MM.1S (cell line): ENCODE measurements around the gene KCNT1.

Experiments used
- DNase-seq: peaks from one replicate; pipeline ENCODE4 v3.0.0-alpha.2; 2015
- H2AFZ ChIP-seq: fragments of 300-600 bp; sonication (generic); 2 replicates; pipeline ENCODE4 v1.6.0; 2016; ENCODE audit warnings: antibody characterized with exemption, low read length
- H3F3A ChIP-seq: fragments of 300-600 bp; sonication (generic); 2 replicates; pipeline ENCODE4 v1.6.1; 2016; ENCODE audit warnings: mild to moderate bottlenecking, antibody characterized with exemption, low read length, moderate library complexity, mixed read lengths; ENCODE audit not compliant: insufficient read depth
- H3K27ac ChIP-seq: fragments of 300-600 bp; sonication (generic); 2 replicates; pipeline ENCODE4 v1.5.1; 2016; ENCODE audit warnings: mild to moderate bottlenecking, low read length
- H3K27me3 ChIP-seq: fragments of 300-600 bp; sonication (generic); replicated peaks from 2 replicates; pipeline ENCODE4 v1.6.0; 2016; ENCODE audit warnings: low read length; ENCODE audit not compliant: insufficient read depth
- H3K36me3 ChIP-seq: fragments of 300-600 bp; sonication (generic); replicated peaks from 2 replicates; pipeline ENCODE4 v1.6.1; 2016; ENCODE audit warnings: mild to moderate bottlenecking, low read length, mixed read lengths; ENCODE audit not compliant: insufficient read depth
- H3K4me1 ChIP-seq: fragments of 300-600 bp; sonication (generic); 2 replicates; pipeline ENCODE4 v1.6.1; 2016; ENCODE audit warnings: low read length, mixed read lengths
- H3K4me2 ChIP-seq: fragments of 300-600 bp; sonication (generic); 2 replicates; pipeline ENCODE4 v1.6.0; 2016; ENCODE audit warnings: low read depth, low read length
- H3K4me3 ChIP-seq: fragments of 300-600 bp; sonication (generic); 2 replicates; pipeline ENCODE4 v1.5.1; 2016; ENCODE audit warnings: low read length, mixed read lengths
- H3K79me2 ChIP-seq: fragments of 300-600 bp; sonication (generic); 2 replicates; pipeline ENCODE4 v1.6.1; 2016; ENCODE audit warnings: mixed run types, low read length, mixed read lengths
- H3K9ac ChIP-seq: fragments of 300-600 bp; sonication (generic); 2 replicates; pipeline ENCODE4 v1.6.1; 2016; ENCODE audit warnings: low read length, mixed read lengths
- H3K9me2 ChIP-seq: fragments of 300-600 bp; sonication (generic); replicated peaks from 2 replicates; pipeline ENCODE4 v1.6.1; 2016; ENCODE audit warnings: mild to moderate bottlenecking, low read length, mixed read lengths; ENCODE audit not compliant: insufficient read depth
- H3K9me3 ChIP-seq: fragments of 300-600 bp; sonication (generic); replicated peaks from 2 replicates; pipeline ENCODE4 v1.6.1; 2016; ENCODE audit warnings: mild to moderate bottlenecking, low read length, mixed read lengths; ENCODE audit not compliant: insufficient read depth
- H4K20me1 ChIP-seq: fragments of 300-600 bp; sonication (generic); 2 replicates; pipeline ENCODE4 v1.6.1; 2016; ENCODE audit warnings: mild to moderate bottlenecking, low read length, moderate library complexity, mixed read lengths; ENCODE audit not compliant: insufficient read depth
- EZH2 ChIP-seq: fragments of 300-600 bp; sonication (generic); optimal IDR thresholded peaks from 2 replicates; pipeline ENCODE3; 2017; ENCODE audit warnings: low read depth, mild to moderate bottlenecking, antibody characterized with exemption, low read length, mixed read lengths
- EZH2phosphoT487 ChIP-seq: fragments of 300-600 bp; sonication (generic); IDR thresholded peaks from 2 replicates; pipeline ENCODE4 v1.6.1; 2018; ENCODE audit warnings: antibody characterized with exemption, low read length
- TF ChIP-seq, protein P1 (sequence below): fragments of 300-600 bp; sonication (generic); IDR thresholded peaks from 2 replicates; pipeline ENCODE4 v1.5.1; 2016; ENCODE audit warnings: antibody characterized with exemption, low read length, mixed read lengths

The KCNT1 gene

GRCh38 chr9:135789838-135790291, 87.9 kb downstream of the KCNT1 start:
- H3K9me3 ChIP-seq, result no peaks in the 10 kb centered on the region
- no peaks in the 10 kb centered on the region for H4K20me1 ChIP-seq
- no peaks in the 10 kb centered on the region for H3K9me2 ChIP-seq
- no peak overlapping the region for H3K9ac ChIP-seq
- no peak overlapping the region for H3K4me2 ChIP-seq
- no peaks in the 10 kb centered on the region for H3K36me3 ChIP-seq
- H3K79me2 ChIP-seq, result no peaks in the 10 kb centered on the region
- no peaks in the 10 kb centered on the region for H3K4me1 ChIP-seq
- peaks cover 97% of the 10 kb centered on the region for H3K27me3 ChIP-seq
- DNase-seq, result no peak
- TF ChIP-seq EZH2, result no peak
- TF ChIP-seq EZH2phosphoT487, result no peak
- TF ChIP-seq, protein P1, sequence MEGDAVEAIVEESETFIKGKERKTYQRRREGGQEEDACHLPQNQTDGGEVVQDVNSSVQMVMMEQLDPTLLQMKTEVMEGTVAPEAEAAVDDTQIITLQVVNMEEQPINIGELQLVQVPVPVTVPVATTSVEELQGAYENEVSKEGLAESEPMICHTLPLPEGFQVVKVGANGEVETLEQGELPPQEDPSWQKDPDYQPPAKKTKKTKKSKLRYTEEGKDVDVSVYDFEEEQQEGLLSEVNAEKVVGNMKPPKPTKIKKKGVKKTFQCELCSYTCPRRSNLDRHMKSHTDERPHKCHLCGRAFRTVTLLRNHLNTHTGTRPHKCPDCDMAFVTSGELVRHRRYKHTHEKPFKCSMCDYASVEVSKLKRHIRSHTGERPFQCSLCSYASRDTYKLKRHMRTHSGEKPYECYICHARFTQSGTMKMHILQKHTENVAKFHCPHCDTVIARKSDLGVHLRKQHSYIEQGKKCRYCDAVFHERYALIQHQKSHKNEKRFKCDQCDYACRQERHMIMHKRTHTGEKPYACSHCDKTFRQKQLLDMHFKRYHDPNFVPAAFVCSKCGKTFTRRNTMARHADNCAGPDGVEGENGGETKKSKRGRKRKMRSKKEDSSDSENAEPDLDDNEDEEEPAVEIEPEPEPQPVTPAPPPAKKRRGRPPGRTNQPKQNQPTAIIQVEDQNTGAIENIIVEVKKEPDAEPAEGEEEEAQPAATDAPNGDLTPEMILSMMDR, result no peak
- H3K4me3 ChIP-seq, result no peak overlapping the region
- H3F3A ChIP-seq, result no peaks in the 10 kb centered on the region
- H2AFZ ChIP-seq, result no peak overlapping the region
- no peak overlapping the region for H3K27ac ChIP-seq

- Histone ChIP-seq H3K9ac (no peak overlapping the region), H3K36me3 (no peaks in the 10 kb centered on the region), H2AFZ (no peak overlapping the region), H3K79me2 (no peaks in the 10 kb centered on the region), H3K27ac (no peak overlapping the region), H3F3A (no peaks in the 10 kb centered on the region), H3K9me3 (no peaks in the 10 kb centered on the region), H3K27me3 (peaks cover 100% of the 10 kb centered on the region), H3K4me1 (no peaks in the 10 kb centered on the region), H3K4me2 (no peak overlapping the region), H3K4me3 (no peak overlapping the region), H4K20me1 (no peaks in the 10 kb centered on the region), H3K9me2 (no peaks in the 10 kb centered on the region)
- no peak for TF ChIP-seq EZH2
- TF ChIP-seq EZH2phosphoT487, result no peak
- TF ChIP-seq, protein P1, result no peak
- no peak for DNase-seq
Measured at GRCh38 chr9:135790356-135790755, 88.4 kb downstream of the KCNT1 start.

DNA sequence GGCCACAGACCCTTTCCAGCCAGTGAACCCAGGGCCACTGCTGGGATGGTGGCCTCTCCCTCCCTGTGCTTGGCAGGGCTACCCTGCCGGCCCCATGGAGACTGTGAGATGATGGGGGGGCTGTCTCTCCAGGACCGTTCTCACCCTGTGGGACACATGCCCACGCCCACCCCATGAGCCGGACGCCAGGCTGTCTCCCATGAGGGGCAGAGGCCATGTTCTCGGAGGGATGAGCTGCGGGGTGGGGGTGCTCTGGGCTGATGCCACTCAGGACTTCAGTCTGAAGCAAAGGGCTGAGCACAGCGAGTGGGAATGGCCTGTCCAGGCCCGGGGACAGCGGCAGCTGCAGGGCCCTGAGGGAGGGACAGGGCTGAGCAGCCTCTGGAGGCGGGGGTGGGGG, 88.9 kb downstream of the KCNT1 start:
- no peak for DNase-seq
- H3K36me3 ChIP-seq, result no peaks in the 10 kb centered on the region
- H3K27me3 ChIP-seq, result peaks cover 95% of the 10 kb centered on the region
- no peaks in the 10 kb centered on the region for H4K20me1 ChIP-seq
- no peaks in the 10 kb centered on the region for H3K79me2 ChIP-seq
- no peaks in the 10 kb centered on the region for H3K9me3 ChIP-seq
- H3F3A ChIP-seq, result no peaks in the 10 kb centered on the region
- H3K4me2 ChIP-seq, result no peak overlapping the region
- H3K27ac ChIP-seq, result no peak overlapping the region
- H3K4me3 ChIP-seq, result no peak overlapping the region
- H2AFZ ChIP-seq, result no peak overlapping the region
- no peaks in the 10 kb centered on the region for H3K9me2 ChIP-seq
- TF ChIP-seq, protein P1, result no peak
- no peak for TF ChIP-seq EZH2
- TF ChIP-seq EZH2phosphoT487, result no peak
- H3K9ac ChIP-seq, result no peak overlapping the region
- no peaks in the 10 kb centered on the region for H3K4me1 ChIP-seq
